Fibroblast of lung (primary cell): ENCODE data around the gene CMTM5.

ENCODE experiments used
- CTCF ChIP-seq, 2 donors: IDR thresholded peaks in 1 of 2; conservative IDR thresholded peaks in 1 of 2; 1 replicate in 1 of 2; 2 replicates in 1 of 2; pipeline ENCODE4 v1.5.1; 2011 to 2012; ENCODE audit warnings: low read length in 2 of 2, control low read depth in 1 of 2, inconsistent platforms in 1 of 2, low read depth in 1 of 2, mild to moderate bottlenecking in 1 of 2
- EZH2 ChIP-seq: IDR thresholded peaks from 2 replicates; pipeline ENCODE4 v1.5.1; 2012; ENCODE audit warnings: low read length, control low read depth, mild to moderate bottlenecking; ENCODE audit errors: missing control alignments

DNA sequence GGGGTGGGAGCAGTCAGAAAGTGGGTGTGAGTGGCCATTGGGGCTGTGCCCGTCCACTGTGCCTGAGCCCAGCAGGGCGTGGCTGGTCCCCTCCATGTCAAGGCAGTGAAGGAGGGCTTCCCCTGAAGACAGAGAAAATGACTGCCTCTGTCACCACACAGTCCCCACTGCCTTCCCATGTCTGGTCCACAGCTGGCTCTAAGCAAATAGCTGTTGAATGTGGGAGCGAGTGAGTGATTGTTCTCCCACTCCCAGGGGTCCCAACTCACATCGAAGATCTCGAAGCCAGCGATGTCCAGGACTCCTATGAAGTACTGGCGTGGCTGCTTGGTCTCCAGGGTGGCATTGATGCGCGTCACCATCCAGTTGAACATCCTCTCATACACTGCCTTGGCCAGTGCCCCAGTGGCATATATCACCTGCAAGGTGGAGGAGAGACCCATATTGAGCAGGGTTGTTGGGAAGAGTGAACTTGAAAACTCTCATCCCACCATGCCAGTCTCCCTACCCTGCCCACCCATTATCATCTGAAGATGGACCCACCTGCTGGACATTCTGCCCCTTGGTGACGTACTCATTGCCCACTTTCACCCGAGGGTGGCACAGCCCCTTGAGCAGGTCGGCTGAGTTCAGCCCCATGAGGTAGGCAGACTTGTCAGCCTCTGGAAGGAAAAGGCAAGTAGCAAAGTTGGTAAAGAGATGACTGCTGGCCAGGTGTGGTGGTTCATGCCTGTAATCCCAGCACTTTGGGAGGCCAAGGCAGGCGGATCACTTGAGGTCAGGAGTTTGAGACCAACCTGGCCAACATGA lies 52.0 kb downstream of the CMTM5 start:
- TF ChIP-seq CTCF (conservative IDR thresholded peaks at IDR 0.05 in 1 of 2, IDR thresholded peaks at IDR 0.05 in 1 of 2; ENCODE audit: low read depth in 1 of 2, low read length in 2 of 2) (no peak), EZH2 (no peak)
